HUES48 (cell line): Measurements from ENCODE around the gene OR2T8.

Source experiments
- H3K27ac ChIP-seq: one replicate; pipeline ENCODE4 v1.7.0; 2013; ENCODE audit warnings: low read depth, low read length, inconsistent platforms
- H3K27me3 ChIP-seq: 2 replicates; pipeline ENCODE4 v1.6.1; 2013; ENCODE audit warnings: mild to moderate bottlenecking, low read length; ENCODE audit not compliant: control insufficient read depth, insufficient read depth
- H3K36me3 ChIP-seq: 2 replicates; pipeline ENCODE4 v1.6.1; 2013; ENCODE audit warnings: low read length; ENCODE audit not compliant: control insufficient read depth, insufficient read depth
- H3K4me1 ChIP-seq: 2 replicates; pipeline ENCODE4 v1.6.1; 2013; ENCODE audit warnings: mild to moderate bottlenecking, low read length; ENCODE audit not compliant: control insufficient read depth, insufficient read depth
- H3K4me3 ChIP-seq: 2 replicates; pipeline ENCODE4 v1.5.1; 2013; ENCODE audit warnings: mild to moderate bottlenecking, low read depth, low read length
- H3K9ac ChIP-seq: 2 replicates; pipeline ENCODE4 v1.6.1; 2013; ENCODE audit warnings: mild to moderate bottlenecking, low read depth, low read length, moderate library complexity
- H3K9me3 ChIP-seq: 2 replicates; pipeline ENCODE4 v1.6.1; 2013; ENCODE audit warnings: low read length; ENCODE audit not compliant: control insufficient read depth, insufficient read depth

The OR2T8 gene

DNA sequence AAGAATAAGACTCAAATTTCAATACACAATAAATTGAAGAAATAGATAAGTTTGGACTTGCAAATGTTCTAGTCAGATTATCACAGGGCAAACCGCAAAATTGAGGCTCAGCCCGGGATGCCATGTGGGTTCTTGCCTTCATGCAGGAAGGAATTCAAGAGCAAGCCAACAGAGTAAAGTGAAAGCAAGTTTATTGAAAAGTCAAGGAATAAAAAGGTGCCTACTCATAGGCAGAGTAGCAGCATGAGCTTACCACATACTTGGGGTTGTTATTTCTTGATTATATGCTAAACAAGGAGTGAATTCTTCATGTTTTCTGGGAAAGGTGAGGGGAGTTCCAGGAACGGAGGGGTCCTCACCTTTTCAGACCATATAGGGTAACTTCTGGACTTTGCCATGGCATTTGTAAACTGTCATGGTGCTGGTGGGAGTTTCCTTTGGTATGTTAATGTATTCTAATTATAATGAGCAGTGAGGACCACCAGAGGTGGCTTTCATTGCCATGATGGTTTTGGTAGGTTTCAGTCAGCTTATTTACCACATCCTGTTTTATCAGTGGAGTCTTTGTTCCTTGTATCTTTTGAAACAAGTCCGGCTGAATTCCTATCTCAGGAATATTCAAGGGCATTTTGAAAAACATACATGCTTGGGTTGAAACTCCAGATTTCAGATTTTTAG is 43.0 kb downstream of the OR2T8 start:
- no peaks in the 10 kb centered on the region for H3K4me1 ChIP-seq
- H3K9me3 ChIP-seq: peaks cover 64% of the 10 kb centered on the region
- H3K27ac ChIP-seq: no peak overlapping the region
- no peak overlapping the region for H3K4me3 ChIP-seq
- no peaks in the 10 kb centered on the region for H3K36me3 ChIP-seq
- H3K27me3 ChIP-seq: no peaks in the 10 kb centered on the region
- no peak overlapping the region for H3K9ac ChIP-seq

DNA sequence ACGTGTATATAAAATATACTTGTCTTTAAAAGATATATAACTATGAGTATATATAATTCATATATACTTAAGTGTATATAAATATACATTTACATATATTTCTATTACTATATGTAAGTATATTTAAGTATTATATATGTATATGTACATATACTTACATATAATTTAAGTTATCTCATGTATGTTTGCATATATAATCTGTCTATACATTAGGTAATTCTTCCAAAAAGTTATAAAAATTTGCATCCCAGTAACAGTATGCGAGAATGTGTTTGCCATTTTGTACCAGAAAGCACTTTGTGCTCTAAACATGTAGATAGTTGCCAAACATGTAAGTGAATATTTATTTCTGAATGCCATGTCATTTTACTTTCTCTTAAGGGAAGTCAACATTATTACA is 44.9 kb downstream of the OR2T8 start, which contains the start of gene OR2AK2:
Gene OR2AK2 (plus strand): TSS at position 301 of the 400 bp plus-strand sequence. CDS start 144 bp downstream, outside the sequence.
- Histone ChIP-seq H3K9me3 (peaks cover 72% of the 10 kb centered on the region), H3K4me1 (no peaks in the 10 kb centered on the region), H3K36me3 (no peaks in the 10 kb centered on the region), H3K9ac (no peak within 1 kb of the TSS), H3K27ac (no peak within 1 kb of the TSS), H3K27me3 (no peaks in the 10 kb centered on the region), H3K4me3 (no peak within 1 kb of the TSS)

GRCh38 chr1:247966532-247967204 is 46.6 kb downstream of the OR2T8 start:
- H3K27me3 ChIP-seq: no peaks in the 10 kb centered on the region
- no peaks in the 10 kb centered on the region for H3K4me1 ChIP-seq
- no peak overlapping the region for H3K27ac ChIP-seq
- no peaks in the 10 kb centered on the region for H3K36me3 ChIP-seq
- peaks cover 74% of the 10 kb centered on the region for H3K9me3 ChIP-seq
- no peak overlapping the region for H3K4me3 ChIP-seq
- no peak overlapping the region for H3K9ac ChIP-seq
